ENCODE measurements around the gene TMPRSS6.

The TMPRSS6 gene

GRCh38 chr22:37112084-37112728, 2.7 kb upstream of the TMPRSS6 start:
- DNase-seq: no peak

GRCh38 chr22:37111156-37111717, 1.7 kb upstream of the TMPRSS6 start:
- DNase-seq: no peak

GRCh38 chr22:37107816-37108621, 1.5 kb downstream of the TMPRSS6 start:
- DNase-seq: no peak

GRCh38 chr22:37105990-37106389, 3.5 kb downstream of the TMPRSS6 start:
- DNase-seq: no peak

- DNase-seq: no peak
Measured at GRCh38 chr22:37105154-37105553, 4.4 kb downstream of the TMPRSS6 start.

GRCh38 chr22:37103656-37104452, 5.7 kb downstream of the TMPRSS6 start:
- DNase-seq: no peak

- no peak for DNase-seq
Measured at GRCh38 chr22:37103151-37103550, 6.4 kb downstream of the TMPRSS6 start.

GRCh38 chr22:37101311-37102066, 8.0 kb downstream of the TMPRSS6 start:
- DNase-seq: no peak

- no peak for DNase-seq
Measured at GRCh38 chr22:37100589-37101127, 8.9 kb downstream of the TMPRSS6 start.

GRCh38 chr22:37098976-37099591, 10.4 kb downstream of the TMPRSS6 start:
- DNase-seq: no peak

GRCh38 chr22:37097346-37097745, 12.2 kb downstream of the TMPRSS6 start:
- no peak for DNase-seq

- DNase-seq: no peak
Measured at GRCh38 chr22:37095113-37095512, 14.4 kb downstream of the TMPRSS6 start.

- DNase-seq: no peak
Measured at GRCh38 chr22:37094239-37094638, 15.3 kb downstream of the TMPRSS6 start.

GRCh38 chr22:37092997-37093396, 16.5 kb downstream of the TMPRSS6 start:
- no peak for DNase-seq

GRCh38 chr22:37091994-37092393, 17.5 kb downstream of the TMPRSS6 start:
- no peak for DNase-seq

GRCh38 chr22:37090920-37091695, 18.4 kb downstream of the TMPRSS6 start:
- no peak for DNase-seq

- DNase-seq: no peak
Measured at GRCh38 chr22:37089434-37089833, 20.1 kb downstream of the TMPRSS6 start.

GRCh38 chr22:37088750-37089408, 20.6 kb downstream of the TMPRSS6 start:
- DNase-seq: no peak

GRCh38 chr22:37088108-37088605, 21.4 kb downstream of the TMPRSS6 start:
- DNase-seq: no peak

- no peak for DNase-seq
Measured at GRCh38 chr22:37086184-37086583, 23.3 kb downstream of the TMPRSS6 start.

All from NCI-H524 treated with DMSO at 0.1 percent for 48 hours (cell line).